Mesenchymal stem cell (in vitro differentiated cells and primary cell): ENCODE measurements around the gene PTPRN2.
A peak's percentile ranks its signal among the peaks of the same experiment; 100 is the strongest.

Source experiments
- DNase-seq: peaks from one replicate; pipeline ENCODE4 v3.0.0-alpha.2; 2013
- H2AFZ ChIP-seq: one replicate; pipeline ENCODE4 v1.6.1; 2013; ENCODE audit warnings: low read depth, mild to moderate bottlenecking, control low read depth, inconsistent platforms, low read length, moderate library complexity
- H2AK5ac ChIP-seq: 2 replicates; pipeline ENCODE4 v1.6.1; 2013; ENCODE audit warnings: low read length, moderate library complexity, mild to moderate bottlenecking, inconsistent platforms; ENCODE audit not compliant: severe bottlenecking
- H2BK120ac ChIP-seq: one replicate; pipeline ENCODE4 v1.6.1; 2013; ENCODE audit warnings: low read depth, mild to moderate bottlenecking, inconsistent platforms, low read length, moderate library complexity
- H2BK12ac ChIP-seq, 2 experiments: one replicate each; pipeline ENCODE4 v1.6.1; 2013; ENCODE audit warnings: inconsistent platforms in 2 of 2, low read length in 2 of 2, mild to moderate bottlenecking in 2 of 2, moderate library complexity in 2 of 2, control low read depth in 1 of 2
- H2BK15ac ChIP-seq: one replicate; pipeline ENCODE4 v1.6.1; 2013; ENCODE audit warnings: mild to moderate bottlenecking, low read depth, inconsistent platforms; ENCODE audit not compliant: poor library complexity, severe bottlenecking
- H2BK5ac ChIP-seq: 2 replicates; pipeline ENCODE4 v1.6.1; 2013; ENCODE audit warnings: low read depth, mild to moderate bottlenecking, low read length, control low read depth, inconsistent platforms; ENCODE audit not compliant: poor library complexity, severe bottlenecking
- H3K14ac ChIP-seq, 2 experiments: one replicate each; pipeline ENCODE4 v1.6.1; 2013; ENCODE audit warnings: inconsistent platforms in 2 of 2, low read length in 2 of 2, control low read depth in 1 of 2, mild to moderate bottlenecking in 1 of 2, moderate library complexity in 1 of 2
- H3K18ac ChIP-seq, 2 experiments: one replicate each; pipeline ENCODE4 v1.6.1; 2013; ENCODE audit warnings: inconsistent platforms in 2 of 2, low read length in 2 of 2, control low read depth in 1 of 2, low read depth in 1 of 2, mild to moderate bottlenecking in 1 of 2
- H3K23ac ChIP-seq, 2 experiments: one replicate each; pipeline ENCODE4 v1.6.1; 2013; ENCODE audit warnings: inconsistent platforms in 2 of 2, low read length in 2 of 2, mild to moderate bottlenecking in 2 of 2, moderate library complexity in 2 of 2, control low read depth in 1 of 2
- H3K27ac ChIP-seq: 2 replicates; pipeline ENCODE4 v1.5.1; 2013; ENCODE audit warnings: mild to moderate bottlenecking, moderate library complexity, low read length, control low read depth, inconsistent platforms; ENCODE audit not compliant: poor library complexity, severe bottlenecking
- H3K27me3 ChIP-seq, 2 experiments: 2 replicates each; pipeline versions ENCODE4 v1.6.1 to v1.7.0; 2013; ENCODE audit warnings: low read length in 2 of 2, mild to moderate bottlenecking in 2 of 2, moderate library complexity in 2 of 2, control low read depth in 1 of 2, inconsistent platforms in 1 of 2; ENCODE audit not compliant: control insufficient read depth in 1 of 2, insufficient read depth in 1 of 2
- H3K36me3 ChIP-seq, 2 experiments: 2 replicates each; pipeline versions ENCODE4 v1.6.1 to v1.7.0; 2013; ENCODE audit warnings: low read length in 2 of 2, control low read depth in 1 of 2, inconsistent platforms in 1 of 2, low read depth in 1 of 2, mild to moderate bottlenecking in 1 of 2; ENCODE audit not compliant: insufficient read depth in 2 of 2, control insufficient read depth in 1 of 2
- H3K4ac ChIP-seq, 2 experiments: one replicate each; pipeline ENCODE4 v1.6.1; 2013; ENCODE audit warnings: inconsistent platforms in 2 of 2, low read length in 2 of 2, mild to moderate bottlenecking in 2 of 2, moderate library complexity in 2 of 2, control low read depth in 1 of 2, low read depth in 1 of 2
- H3K4me1 ChIP-seq: 2 replicates; pipeline ENCODE4 v1.6.1; 2013; ENCODE audit warnings: low read depth, low read length, control low read depth; ENCODE audit not compliant: control insufficient read depth, insufficient read depth
- H3K4me2 ChIP-seq: 2 replicates; pipeline ENCODE4 v1.6.1; 2013; ENCODE audit warnings: low read length, mild to moderate bottlenecking, inconsistent platforms; ENCODE audit not compliant: poor library complexity, severe bottlenecking
- H3K4me3 ChIP-seq, 2 experiments: 2 replicates each; pipeline versions ENCODE4 v1.5.1 to v1.7.0; 2013; ENCODE audit warnings: low read length in 2 of 2, mild to moderate bottlenecking in 2 of 2, control low read depth in 1 of 2, low read depth in 1 of 2; ENCODE audit not compliant: insufficient read depth in 1 of 2
- H3K79me1 ChIP-seq: replicated peaks from 2 replicates; pipeline ENCODE4 v1.6.1; 2013; ENCODE audit warnings: mild to moderate bottlenecking, control low read depth, low read length, inconsistent platforms; ENCODE audit not compliant: poor library complexity, severe bottlenecking
- H3K9ac ChIP-seq: 2 replicates; pipeline ENCODE4 v1.7.0; 2013; ENCODE audit warnings: mild to moderate bottlenecking, low read length, moderate library complexity
- H3K9me3 ChIP-seq: 2 replicates; pipeline ENCODE4 v1.7.0; 2013; ENCODE audit warnings: mild to moderate bottlenecking, low read length; ENCODE audit not compliant: control insufficient read depth
- H4K8ac ChIP-seq: one replicate; pipeline ENCODE4 v1.6.1; 2013; ENCODE audit warnings: inconsistent platforms, mild to moderate bottlenecking, low read length, moderate library complexity
- H4K91ac ChIP-seq: one replicate; pipeline ENCODE4 v1.6.1; 2013; ENCODE audit warnings: mild to moderate bottlenecking, low read length, inconsistent platforms
- WGBS: methylation state at CpG from one replicate; pipeline ENCODE4 v1.1.7; 2013; ENCODE audit warnings: mixed read lengths; 5-methylcytosine and 5-hydroxymethylcytosine counted together

Gene PTPRN2

GRCh38 chr7:157644946-157645345, 942.7 kb downstream of the PTPRN2 start:
- Histone ChIP-seq H2BK12ac (no peak overlapping the region), H2BK120ac (no peak overlapping the region), H3K79me1 (no peaks in the 10 kb centered on the region), H3K27me3 (no peaks in the 10 kb centered on the region), H3K4me1 (no peaks in the 10 kb centered on the region), H4K8ac (no peak overlapping the region), H3K14ac (no peak overlapping the region), H2BK5ac (no peak overlapping the region), H3K4me2 (no peak overlapping the region), H3K23ac (no peak overlapping the region), H3K9me3 (peaks cover 23% of the 10 kb centered on the region), H3K4ac (no peak overlapping the region), H2AFZ (no peak overlapping the region), H3K27ac (no peak overlapping the region), H2BK15ac (no peak overlapping the region), H3K18ac (no peak overlapping the region), H3K36me3 (no peaks in the 10 kb centered on the region), H3K9ac (no peak overlapping the region), H3K4me3 (no peak overlapping the region), H2AK5ac (no peak overlapping the region), H4K91ac (no peak overlapping the region)
- WGBS, result 87% methylated on average over 12 of the region's 12 CpGs
- no peak for DNase-seq

GRCh38 chr7:157643525-157643970, 944.1 kb downstream of the PTPRN2 start:
- Histone ChIP-seq H4K8ac (no peak overlapping the region), H3K23ac (no peak overlapping the region), H2BK120ac (no peak overlapping the region), H2AFZ (no peak overlapping the region), H3K4me1 (no peaks in the 10 kb centered on the region), H3K4me2 (no peak overlapping the region), H2BK12ac (no peak overlapping the region), H3K9ac (no peak overlapping the region), H2AK5ac (no peak overlapping the region), H4K91ac (no peak overlapping the region), H2BK15ac (no peak overlapping the region), H3K27ac (no peak overlapping the region), H3K4ac (no peak overlapping the region), H3K4me3 (peak overlapping the region in 1 of 2 experiments; percentile 3), H3K14ac (no peak overlapping the region), H3K9me3 (peaks cover 27% of the 10 kb centered on the region), H3K36me3 (no peaks in the 10 kb centered on the region), H2BK5ac (no peak overlapping the region), H3K27me3 (no peaks in the 10 kb centered on the region), H3K18ac (no peak overlapping the region), H3K79me1 (no peaks in the 10 kb centered on the region)
- WGBS, result 87% methylated on average over 23 of the region's 23 CpGs
- no peak for DNase-seq

- no peak for DNase-seq
- H4K8ac ChIP-seq, result no peak overlapping the region
- H2BK120ac ChIP-seq, result no peak overlapping the region
- no peaks in the 10 kb centered on the region for H3K36me3 ChIP-seq
- peaks cover 36% of the 10 kb centered on the region for H3K9me3 ChIP-seq
- no peak overlapping the region for H3K4me3 ChIP-seq
- H2AFZ ChIP-seq, result no peak overlapping the region
- 77% methylated on average over 8 of the region's 8 CpGs for WGBS
- H2BK15ac ChIP-seq, result no peak overlapping the region
- H3K27me3 ChIP-seq, result no peaks in the 10 kb centered on the region
- H3K23ac ChIP-seq, result no peak overlapping the region
- H4K91ac ChIP-seq, result no peak overlapping the region
- H2BK12ac ChIP-seq, result no peak overlapping the region
- no peaks in the 10 kb centered on the region for H3K79me1 ChIP-seq
- H3K27ac ChIP-seq, result no peak overlapping the region
- no peak overlapping the region for H3K4ac ChIP-seq
- no peak overlapping the region for H3K18ac ChIP-seq
- H3K9ac ChIP-seq, result no peak overlapping the region
- no peak overlapping the region for H3K4me2 ChIP-seq
- no peaks in the 10 kb centered on the region for H3K4me1 ChIP-seq
- H3K14ac ChIP-seq, result no peak overlapping the region
- H2AK5ac ChIP-seq, result no peak overlapping the region
- H2BK5ac ChIP-seq, result no peak overlapping the region
These were observed 945.8 kb downstream of the PTPRN2 start for GRCh38 chr7:157641866-157642265.

DNA sequence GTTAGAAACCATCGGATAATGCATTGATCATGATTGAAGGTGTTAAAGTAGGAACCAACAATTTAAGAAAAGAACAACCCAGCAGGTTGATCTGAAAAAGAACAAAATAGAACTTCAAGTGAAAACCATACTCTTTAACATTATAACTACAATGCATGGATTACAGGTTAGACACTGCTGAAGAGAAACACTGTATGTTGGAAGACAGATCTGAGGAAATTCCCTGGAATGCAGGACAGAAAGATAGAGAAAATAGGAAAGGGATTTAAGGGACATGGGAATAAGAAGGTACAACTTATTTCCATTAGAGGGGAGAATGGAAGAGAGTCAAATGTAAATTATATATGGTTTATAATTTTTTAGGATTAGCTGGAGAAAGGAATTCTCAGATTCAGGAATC, 947.5 kb downstream of the PTPRN2 start:
- Histone ChIP-seq H3K27ac (no peak overlapping the region), H3K18ac (no peak overlapping the region), H4K91ac (no peak overlapping the region), H3K36me3 (no peaks in the 10 kb centered on the region), H2BK12ac (no peak overlapping the region), H2AFZ (no peak overlapping the region), H3K9ac (no peak overlapping the region), H2AK5ac (no peak overlapping the region), H3K23ac (no peak overlapping the region), H2BK120ac (no peak overlapping the region), H4K8ac (no peak overlapping the region), H2BK5ac (no peak overlapping the region), H3K79me1 (no peaks in the 10 kb centered on the region), H3K4me2 (no peak overlapping the region), H3K9me3 (peaks cover 36% of the 10 kb centered on the region), H3K4me1 (no peaks in the 10 kb centered on the region), H3K4me3 (no peak overlapping the region), H3K14ac (no peak overlapping the region), H3K4ac (no peak overlapping the region), H3K27me3 (no peaks in the 10 kb centered on the region), H2BK15ac (no peak overlapping the region)
- DNase-seq, result no peak
- WGBS, result no CpG with 5 or more reads among the region's 1 CpG
